Neuronal stem cell (in vitro differentiated cells): ENCODE measurements around the gene CA7.

Experiments
- DNase-seq: peaks from one replicate; pipeline ENCODE4 v3.0.0-alpha.2; 2013; ENCODE audit warnings: low spot score
- H2AFZ ChIP-seq: one replicate; pipeline ENCODE4 v1.6.1; 2013; ENCODE audit warnings: mild to moderate bottlenecking, low read length, inconsistent platforms
- H2AK5ac ChIP-seq: 2 replicates; pipeline ENCODE4 v1.6.1; 2013; ENCODE audit warnings: low read depth, mild to moderate bottlenecking, inconsistent platforms, low read length, moderate library complexity, mixed read lengths
- H2BK120ac ChIP-seq: 2 replicates; pipeline ENCODE4 v1.6.1; 2013; ENCODE audit warnings: low read depth, mild to moderate bottlenecking, inconsistent platforms, low read length, moderate library complexity, mixed read lengths
- H2BK12ac ChIP-seq: one replicate; pipeline ENCODE4 v1.6.1; 2013; ENCODE audit warnings: low read length, inconsistent platforms
- H2BK15ac ChIP-seq: 2 replicates; pipeline ENCODE4 v1.6.1; 2013; ENCODE audit warnings: mild to moderate bottlenecking, low read length, inconsistent platforms, mixed read lengths
- H2BK5ac ChIP-seq: one replicate; pipeline ENCODE4 v1.6.1; 2013; ENCODE audit warnings: inconsistent platforms, mild to moderate bottlenecking, low read length, moderate library complexity
- H3K14ac ChIP-seq: one replicate; pipeline ENCODE4 v1.6.1; 2013; ENCODE audit warnings: low read length, inconsistent platforms
- H3K18ac ChIP-seq: 2 replicates; pipeline ENCODE4 v1.6.1; 2013; ENCODE audit warnings: low read length, inconsistent platforms
- H3K23ac ChIP-seq: 2 replicates; pipeline ENCODE4 v1.6.1; 2013; ENCODE audit warnings: low read depth, mild to moderate bottlenecking, mixed read lengths, low read length, inconsistent platforms; ENCODE audit not compliant: poor library complexity
- H3K27ac ChIP-seq: replicated peaks from 3 replicates; pipeline ENCODE4 v1.5.1; 2013; ENCODE audit warnings: low read length, inconsistent platforms
- H3K27me3 ChIP-seq, 3 experiments: 2 replicates each; pipeline ENCODE4 v1.6.1; 2013; ENCODE audit warnings: low read length in 3 of 3, mild to moderate bottlenecking in 2 of 3, inconsistent platforms in 1 of 3, low read depth in 1 of 3, mixed read lengths in 1 of 3, moderate library complexity in 1 of 3; ENCODE audit not compliant: control insufficient read depth in 3 of 3, insufficient read depth in 3 of 3
- H3K36me3 ChIP-seq, 2 donors: replicated peaks in 1 of 2; 2 replicates each; pipeline ENCODE4 v1.6.1; 2013; ENCODE audit warnings: low read length in 2 of 2; ENCODE audit not compliant: control insufficient read depth in 2 of 2, insufficient read depth in 2 of 2
- H3K4ac ChIP-seq: 2 replicates; pipeline ENCODE4 v1.6.1; 2013; ENCODE audit warnings: inconsistent platforms, mild to moderate bottlenecking, low read length, moderate library complexity
- H3K4me1 ChIP-seq, 2 donors: 1 replicate in 1 of 2; 2 replicates in 1 of 2; pipeline ENCODE4 v1.6.1; 2013; ENCODE audit warnings: low read length in 2 of 2, low read depth in 1 of 2; ENCODE audit not compliant: control insufficient read depth in 2 of 2, insufficient read depth in 1 of 2
- H3K4me2 ChIP-seq: one replicate; pipeline ENCODE4 v1.6.1; 2013; ENCODE audit warnings: mild to moderate bottlenecking, low read length, inconsistent platforms; ENCODE audit not compliant: insufficient read depth, poor library complexity, severe bottlenecking
- H3K4me3 ChIP-seq, 2 donors: 2 replicates each; pipeline ENCODE4 v1.5.1; 2013; ENCODE audit warnings: low read length in 2 of 2, mild to moderate bottlenecking in 2 of 2, inconsistent platforms in 1 of 2, moderate library complexity in 1 of 2
- H3K79me1 ChIP-seq: one replicate; pipeline ENCODE4 v1.6.1; 2013; ENCODE audit warnings: low read depth, mild to moderate bottlenecking, inconsistent platforms, low read length, moderate library complexity
- H3K9ac ChIP-seq: one replicate; pipeline ENCODE4 v1.6.1; 2013; ENCODE audit warnings: mild to moderate bottlenecking, low read depth, low read length, inconsistent platforms; ENCODE audit not compliant: poor library complexity
- H3K9me3 ChIP-seq, 2 donors: replicated peaks in 1 of 2; 2 replicates each; pipeline versions ENCODE3 to v1.6.1; 2013; ENCODE audit warnings: low read length in 2 of 2, mild to moderate bottlenecking in 2 of 2, inconsistent platforms in 1 of 2, low read depth in 1 of 2, mixed read lengths in 1 of 2, moderate library complexity in 1 of 2; ENCODE audit not compliant: control insufficient read depth in 2 of 2, insufficient read depth in 1 of 2
- H4K8ac ChIP-seq: one replicate; pipeline ENCODE4 v1.6.1; 2013; ENCODE audit warnings: low read depth, mild to moderate bottlenecking, inconsistent platforms, low read length, moderate library complexity
- H4K91ac ChIP-seq: one replicate; pipeline ENCODE4 v1.6.1; 2013; ENCODE audit warnings: low read length, low read depth, mild to moderate bottlenecking, inconsistent platforms; ENCODE audit not compliant: poor library complexity
- WGBS, 2 donors: extraction: QIAGEN DNeasy Blood & Tissue Kit; methylation state at CpG; one replicate each; pipeline ENCODE4 v1.1.7; 2013; ENCODE audit warnings: missing lambda C conversion rate in 2 of 2, mixed read lengths in 1 of 2; ENCODE audit not compliant: insufficient read length in 2 of 2, insufficient replicate concordance in 1 of 2; ENCODE audit errors: extremely low coverage in 2 of 2; 5-methylcytosine and 5-hydroxymethylcytosine counted together

Gene CA7

DNA sequence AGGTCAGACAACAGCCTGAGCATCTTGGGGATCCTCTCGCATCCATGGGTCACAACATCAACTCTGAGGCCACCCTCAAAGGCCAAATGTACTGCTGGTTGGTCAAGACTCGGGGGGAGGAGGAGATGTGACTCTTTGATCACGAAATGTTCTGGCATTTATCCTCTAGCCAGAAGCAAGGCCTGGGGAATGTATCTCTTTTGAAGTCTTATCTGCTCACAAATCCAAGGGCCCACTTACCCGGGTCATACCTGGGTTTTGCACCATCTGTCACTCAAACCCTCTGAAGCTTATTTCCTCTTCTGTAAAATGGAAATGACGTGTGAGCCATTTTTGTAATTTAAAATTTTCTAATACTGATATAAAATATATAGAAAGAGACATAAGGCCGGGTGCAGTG lies 13.2 kb downstream of the CA7 start:
- no CpG with 5 or more reads among the region's 6 CpGs for WGBS, 2 donors
- no peak overlapping the region for H2BK12ac ChIP-seq

GRCh38 chr16:66858740-66859396 lies 14.7 kb downstream of the CA7 start:
- Histone ChIP-seq H3K36me3 (no peaks in the 10 kb centered on the region), H3K9me3 (no peaks in the 10 kb centered on the region), H2BK12ac (no peak overlapping the region), H4K8ac (no peak overlapping the region), H3K9ac (no peak overlapping the region), H3K27ac (no peak overlapping the region), H2BK120ac (no peak overlapping the region), H3K4me2 (no peak overlapping the region), H2AK5ac (no peak overlapping the region), H2BK5ac (no peak overlapping the region), H3K4ac (no peak overlapping the region), H4K91ac (no peak overlapping the region), H2BK15ac (no peak overlapping the region), H3K79me1 (no peaks in the 10 kb centered on the region), H3K27me3 (peaks cover 0 to 36% (median 0%) of the 10 kb centered on the region in 3 experiments), H3K18ac (peak overlapping the region; percentile 12), H2AFZ (peak overlapping the region; percentile 33), H3K23ac (no peak overlapping the region), H3K4me3 (no peak overlapping the region), H3K4me1 (peaks cover 0 to 2% of the 10 kb centered on the region in 2 donors), H3K14ac (no peak overlapping the region)
- no CpG with 5 or more reads among the region's 4 CpGs for WGBS, 2 donors
- DNase-seq: no peak

More for the DNA sequence above, 13.2 kb downstream of the CA7 start:
- Histone ChIP-seq H2AFZ (no peak overlapping the region), H3K18ac (no peak overlapping the region), H3K4me1 (peaks cover 0 to 2% of the 10 kb centered on the region in 2 donors), H3K36me3 (no peaks in the 10 kb centered on the region), H3K27ac (no peak overlapping the region), H3K14ac (no peak overlapping the region), H2BK5ac (no peak overlapping the region), H3K4me2 (no peak overlapping the region), H4K91ac (no peak overlapping the region), H4K8ac (no peak overlapping the region), H3K4me3 (no peak overlapping the region), H2AK5ac (no peak overlapping the region), H3K9me3 (no peaks in the 10 kb centered on the region), H2BK120ac (no peak overlapping the region), H3K27me3 (peaks cover 0 to 50% (median 0%) of the 10 kb centered on the region in 3 experiments), H3K4ac (no peak overlapping the region), H3K79me1 (no peaks in the 10 kb centered on the region), H3K9ac (no peak overlapping the region), H3K23ac (no peak overlapping the region), H2BK15ac (no peak overlapping the region)
- DNase-seq: no peak

DNA sequence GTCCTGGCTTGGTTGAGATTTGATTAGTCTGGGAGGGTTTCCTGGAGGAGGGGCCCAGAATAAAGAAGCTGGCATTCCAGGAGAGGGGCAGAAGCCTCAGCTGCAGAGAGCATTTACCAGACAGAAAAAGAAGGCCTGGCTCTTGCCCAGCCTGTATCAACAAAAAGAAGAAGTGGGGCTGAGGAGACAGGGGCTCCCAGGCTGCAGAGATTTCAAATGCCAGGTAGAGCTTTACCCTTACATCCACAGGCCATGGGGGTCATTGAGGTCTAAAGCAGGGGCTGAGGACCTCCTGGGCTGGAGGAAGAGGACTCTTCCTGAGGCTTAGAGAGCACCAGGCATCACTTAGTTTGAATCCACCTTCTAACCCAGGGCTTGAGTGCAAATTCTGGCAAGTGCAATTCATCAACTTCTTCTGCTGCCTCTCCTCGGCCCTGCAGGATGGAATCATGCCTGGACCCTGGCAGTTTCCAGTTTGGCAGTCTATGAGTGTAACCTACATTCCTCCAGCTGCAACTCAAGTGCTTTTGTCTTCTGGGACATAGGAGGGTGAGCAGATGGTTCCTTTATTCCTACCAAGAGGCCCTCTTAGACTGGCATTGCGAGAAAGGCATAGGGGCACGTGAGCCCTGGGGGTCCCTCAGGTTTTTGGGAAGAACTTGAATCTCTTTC lies 15.3 kb downstream of the CA7 start:
- H2BK120ac ChIP-seq: no peak overlapping the region
- no peak overlapping the region for H2BK15ac ChIP-seq
- H3K4me2 ChIP-seq: no peak overlapping the region
- no peak overlapping the region for H3K9ac ChIP-seq
- peaks cover 0 to 30% (median 0%) of the 10 kb centered on the region in 3 experiments for H3K27me3 ChIP-seq
- H3K14ac ChIP-seq: no peak overlapping the region
- peaks cover 0 to 2% of the 10 kb centered on the region in 2 donors for H3K4me1 ChIP-seq
- peak overlapping the region; percentile 33 for H2AFZ ChIP-seq
- H3K18ac ChIP-seq: no peak overlapping the region
- H3K36me3 ChIP-seq: no peaks in the 10 kb centered on the region
- H3K9me3 ChIP-seq: no peaks in the 10 kb centered on the region
- DNase-seq: no peak
- no peaks in the 10 kb centered on the region for H3K79me1 ChIP-seq
- H3K4ac ChIP-seq: no peak overlapping the region
- no CpG with 5 or more reads among the region's 3 CpGs for WGBS, 2 donors
- H4K8ac ChIP-seq: no peak overlapping the region
- H3K27ac ChIP-seq: no peak overlapping the region
- no peak overlapping the region for H2BK5ac ChIP-seq
- no peak overlapping the region for H4K91ac ChIP-seq
- no peak overlapping the region for H2BK12ac ChIP-seq
- no peak overlapping the region for H2AK5ac ChIP-seq
- H3K23ac ChIP-seq: no peak overlapping the region
- no peak overlapping the region for H3K4me3 ChIP-seq

DNA sequence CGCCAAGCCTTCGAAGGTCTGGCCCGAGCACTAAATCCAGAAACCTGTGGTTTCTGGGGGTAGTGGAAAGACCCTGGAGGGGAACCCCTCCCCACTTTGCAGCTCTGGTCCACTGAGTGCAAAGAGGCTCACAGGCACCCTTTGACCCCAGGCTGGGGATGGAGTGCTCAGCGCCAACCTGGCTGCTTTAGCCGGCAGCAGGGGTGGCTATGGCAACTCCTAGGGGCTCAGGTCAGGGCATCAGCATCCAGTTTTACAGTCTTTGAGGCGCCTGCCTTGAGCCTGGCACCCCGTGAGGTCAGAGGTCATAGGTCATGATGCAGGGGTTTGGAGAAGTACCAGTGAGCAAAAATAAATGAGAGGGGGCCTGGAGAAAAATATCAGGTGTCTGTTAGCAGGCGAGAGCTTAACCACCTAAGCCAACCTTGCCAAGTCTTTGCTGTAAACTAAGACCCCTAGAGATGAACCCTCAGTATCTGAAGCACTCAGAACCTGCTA lies 17.9 kb downstream of the CA7 start:
- H2BK15ac ChIP-seq: no peak overlapping the region
- no peak overlapping the region for H3K27ac ChIP-seq
- no peak overlapping the region for H2BK120ac ChIP-seq
- no peak overlapping the region for H2AK5ac ChIP-seq
- no peak overlapping the region for H2BK12ac ChIP-seq
- peaks cover 0 to 2% of the 10 kb centered on the region in 2 donors for H3K4me1 ChIP-seq
- no peak overlapping the region for H2BK5ac ChIP-seq
- no peak overlapping the region for H3K23ac ChIP-seq
- no peak overlapping the region for H3K9ac ChIP-seq
- no peak overlapping the region for H3K4me3 ChIP-seq
- no peak overlapping the region for H2AFZ ChIP-seq
- H3K4ac ChIP-seq: no peak overlapping the region
- H3K4me2 ChIP-seq: no peak overlapping the region
- H3K27me3 ChIP-seq: peaks cover 0 to 14% (median 0%) of the 10 kb centered on the region in 3 experiments
- no peak overlapping the region for H3K18ac ChIP-seq
- H3K36me3 ChIP-seq: no peaks in the 10 kb centered on the region
- no peak overlapping the region for H3K14ac ChIP-seq
- no peak for DNase-seq
- H3K9me3 ChIP-seq: no peaks in the 10 kb centered on the region
- WGBS, 2 donors: no CpG with 5 or more reads among the region's 8 CpGs
- H4K8ac ChIP-seq: no peak overlapping the region
- no peak overlapping the region for H4K91ac ChIP-seq
- no peaks in the 10 kb centered on the region for H3K79me1 ChIP-seq
